Peyer's patch (tissue), 4 donors: ENCODE measurements around the gene CRKL. TPM values are rescaled to one million over a fixed set of nuclear protein-coding genes. Genes with fewer than 3 reads are reported as not detected.

Experiments
- DNase-seq, 3 donors: peaks; one replicate each; pipeline ENCODE4 v3.0.0-alpha.2; 2017 to 2019
- H3K27ac ChIP-seq, 4 donors: fragments of 200-600 bp; sonication (generic); one replicate each; pipeline ENCODE4 v1.5.1; 2016 to 2019
- H3K27me3 ChIP-seq, 2 donors: fragments of 200-600 bp; sonication (generic); one replicate each; pipeline ENCODE4 v1.5.1; 2019
- H3K36me3 ChIP-seq, 3 donors: fragments of 200-600 bp; sonication (generic); one replicate each; pipeline ENCODE4 v1.5.1; 2016 to 2019
- H3K4me1 ChIP-seq, 4 donors: fragments of 200-600 bp; sonication (generic); one replicate each; pipeline ENCODE4 v1.5.1; 2016 to 2019
- H3K4me3 ChIP-seq, 4 donors: fragments of 200-600 bp; sonication (generic); 1 replicate in 3 of 4; 2 replicates in 1 of 4; pipeline ENCODE4 v1.5.1; 2016 to 2019; ENCODE audit warnings: mild to moderate bottlenecking in 1 of 4
- H3K9me3 ChIP-seq, 4 donors: fragments of 200-600 bp; sonication (generic); one replicate each; pipeline ENCODE4 v1.5.1; 2016 to 2019; ENCODE audit warnings: mild to moderate bottlenecking in 1 of 4
- CTCF ChIP-seq, 6 experiments: fragments of 450-650 bp in 4 of 6; fragments of 200-600 bp in 2 of 6; sonication (generic) in 1 of 6; IDR thresholded peaks; one replicate each; pipeline ENCODE4 v1.5.1; 2017 to 2019; ENCODE audit warnings: antibody characterized with exemption in 6 of 6, mild to moderate bottlenecking in 3 of 6, moderate library complexity in 1 of 6
- POLR2A ChIP-seq, 2 donors: fragments of 450-650 bp; IDR thresholded peaks; one replicate each; pipeline ENCODE4 v1.5.1; 2017; ENCODE audit warnings: antibody characterized with exemption in 2 of 2, mild to moderate bottlenecking in 2 of 2, moderate library complexity in 2 of 2
- total RNA-seq, 4 donors: library from RNA; depleted of rRNA; stranded (reverse); fragments of >200 nt; gene quantifications; one replicate each; pipeline ENCODE4 v1.1.0, GENCODE V29; 2016

The CRKL gene
- total RNA-seq, 4 donors from 2014 or later: 39.6 to 58.8 (median 58.2) TPM

GRCh38 chr22:21000207-21000986 is 83.2 kb downstream of the CRKL start:
- Histone ChIP-seq H3K27ac (peak overlapping the region; percentile 97 to 100 (median 98)), H3K4me3 (peak overlapping the region; percentile 60 to 89 (median 74)), H3K36me3 (peaks cover 0 to 37% (median 0%) of the 10 kb centered on the region in 3 donors)

GRCh38 chr22:21000987-21001600 is 83.9 kb downstream of the CRKL start:
- DNase-seq: peak in 1 of 3 donors; percentile 28
- no peak for TF ChIP-seq CTCF (IDR thresholded peaks at IDR 0.05)
- TF ChIP-seq POLR2A (IDR thresholded peaks at IDR 0.05): no peak
- Histone ChIP-seq H3K4me1 (peaks cover 0 to 32% (median 23%) of the 10 kb centered on the region in 4 donors), H3K4me3 (peak overlapping the region; percentile 60 to 89 (median 74)), H3K27ac (peak overlapping the region; percentile 97 to 100 (median 98)), H3K9me3 (no peaks in the 10 kb centered on the region), H3K27me3 (no peaks in the 10 kb centered on the region), H3K36me3 (peaks cover 0 to 32% (median 0%) of the 10 kb centered on the region in 3 donors)

More at GRCh38 chr22:21000207-21000986, 83.2 kb downstream of the CRKL start:
- DNase-seq: no peak
- TF ChIP-seq CTCF (IDR thresholded peaks at IDR 0.05) (no peak), POLR2A (IDR thresholded peaks at IDR 0.05) (no peak)
- peaks cover 0 to 32% (median 23%) of the 10 kb centered on the region in 4 donors for H3K4me1 ChIP-seq
- H3K27me3 ChIP-seq: no peaks in the 10 kb centered on the region
- no peaks in the 10 kb centered on the region for H3K9me3 ChIP-seq

- peak; percentile 97 to 99 (median 99) for DNase-seq
- Histone ChIP-seq H3K4me3 (peak within 1 kb of the TSS; percentile 60 to 89 (median 74)), H3K27me3 (no peaks in the 10 kb centered on the region), H3K9me3 (no peaks in the 10 kb centered on the region), H3K4me1 (peaks cover 0 to 32% (median 23%) of the 10 kb centered on the region in 4 donors), H3K27ac (peak within 1 kb of the TSS; percentile 97 to 100 (median 98)), H3K36me3 (peaks cover 0 to 27% (median 0%) of the 10 kb centered on the region in 3 donors)
- TF ChIP-seq POLR2A (IDR thresholded peaks at IDR 0.05) (peak; percentile 86 to 91), CTCF (IDR thresholded peaks at IDR 0.05) (no peak)
Observed at GRCh38 chr22:21001601-21002325, 84.6 kb downstream of the CRKL start, which contains the start of gene THAP7. TSS of gene THAP7 (minus strand) at chr22:21002118. CDS start at chr22:21001911, 207 bp downstream.

Other genes with a start within 250 kb of the CRKL start
- not detected for gene SERPIND1, start 143.3 kb upstream of the CRKL start, total RNA-seq
- 100 to 1,000 TPM in 3 of 4 donors, 10 to 100 TPM in 1; 99.7 to 184 (median 161) TPM for gene PI4KA, start 58.6 kb upstream of the CRKL start, total RNA-seq
- 10 to 100 TPM; 13.2 to 21.5 (median 18.3) TPM for gene SNAP29, start 58.4 kb upstream of the CRKL start, total RNA-seq
- gene AIFM3, start 49.8 kb downstream of the CRKL start, total RNA-seq: 10 to 100 TPM in 3 of 4 donors, 1 to 10 TPM in 1; 9.5 to 21.9 (median 11.7) TPM
- gene LZTR1, start 64.9 kb downstream of the CRKL start, total RNA-seq: 100 to 1,000 TPM in 1 of 4 donors, 10 to 100 TPM in 3; 65.5 to 144 (median 88.5) TPM
- gene THAP7, start 84.7 kb downstream of the CRKL start, total RNA-seq: 10 to 100 TPM; 19.8 to 54.7 (median 29.5) TPM
- gene P2RX6, start 97.8 kb downstream of the CRKL start, total RNA-seq: 1 to 10 TPM in 2 of 4 donors, not detected in 2; 1.7 to 2.0 TPM
- gene SLC7A4, start 115.2 kb downstream of the CRKL start, total RNA-seq: 1 to 10 TPM in 3 of 4 donors, under 1 TPM in 1; 0.40 to 3.7 (median 2.2) TPM
- not detected for gene LRRC74B, start 128.5 kb downstream of the CRKL start, total RNA-seq